A673 (cell line): ENCODE measurements around the gene GALNT12.

ENCODE experiments used
- EZH2 ChIP-seq: fragments of 200-600 bp; sonication (generic); IDR thresholded peaks from 2 replicates; pipeline ENCODE4 v1.6.1; 2017; ENCODE audit warnings: borderline replicate concordance, low read depth, mild to moderate bottlenecking, mixed read lengths, antibody characterized with exemption, low read length; ENCODE audit not compliant: poor library complexity, severe bottlenecking
- TF ChIP-seq, protein P1 (sequence below): fragments of 300-800, 200-600 bp; sonication (generic); conservative IDR thresholded peaks from 2 replicates; pipeline ENCODE4 v1.5.1; 2017; ENCODE audit warnings: low read depth, mild to moderate bottlenecking, antibody characterized with exemption, low read length, moderate library complexity, mixed read lengths

DNA sequence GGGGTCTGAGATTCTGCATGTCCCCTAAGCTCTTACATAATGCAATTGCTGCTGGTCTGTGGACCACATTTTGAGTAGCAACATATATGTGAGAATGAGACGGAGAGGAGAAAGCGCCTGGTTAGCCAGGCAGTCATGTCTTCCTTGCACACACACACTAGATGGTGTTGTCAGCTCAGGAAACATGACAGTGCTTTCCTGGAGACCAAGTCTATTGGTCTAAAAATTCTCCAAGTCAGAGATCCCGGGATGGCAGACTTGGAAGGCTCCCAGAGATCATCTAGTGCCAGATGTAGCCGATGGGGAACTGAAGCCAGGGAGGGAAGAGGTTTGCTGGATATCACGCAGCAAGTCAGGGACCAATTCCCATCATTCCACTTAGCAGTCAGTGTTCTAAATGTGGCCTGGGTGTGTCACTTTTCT is 53.4 kb downstream of the GALNT12 start:
- TF ChIP-seq, protein P1, sequence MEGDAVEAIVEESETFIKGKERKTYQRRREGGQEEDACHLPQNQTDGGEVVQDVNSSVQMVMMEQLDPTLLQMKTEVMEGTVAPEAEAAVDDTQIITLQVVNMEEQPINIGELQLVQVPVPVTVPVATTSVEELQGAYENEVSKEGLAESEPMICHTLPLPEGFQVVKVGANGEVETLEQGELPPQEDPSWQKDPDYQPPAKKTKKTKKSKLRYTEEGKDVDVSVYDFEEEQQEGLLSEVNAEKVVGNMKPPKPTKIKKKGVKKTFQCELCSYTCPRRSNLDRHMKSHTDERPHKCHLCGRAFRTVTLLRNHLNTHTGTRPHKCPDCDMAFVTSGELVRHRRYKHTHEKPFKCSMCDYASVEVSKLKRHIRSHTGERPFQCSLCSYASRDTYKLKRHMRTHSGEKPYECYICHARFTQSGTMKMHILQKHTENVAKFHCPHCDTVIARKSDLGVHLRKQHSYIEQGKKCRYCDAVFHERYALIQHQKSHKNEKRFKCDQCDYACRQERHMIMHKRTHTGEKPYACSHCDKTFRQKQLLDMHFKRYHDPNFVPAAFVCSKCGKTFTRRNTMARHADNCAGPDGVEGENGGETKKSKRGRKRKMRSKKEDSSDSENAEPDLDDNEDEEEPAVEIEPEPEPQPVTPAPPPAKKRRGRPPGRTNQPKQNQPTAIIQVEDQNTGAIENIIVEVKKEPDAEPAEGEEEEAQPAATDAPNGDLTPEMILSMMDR, result 0 out of 2 replicates have a peak, but pooled peaks have one; percentile 34
- TF ChIP-seq EZH2, result no peak
